Thymus (tissue), 11 donors: Measurements from ENCODE around the gene GAL. TPM values are rescaled to one million over a fixed set of nuclear protein-coding genes. Genes with fewer than 3 reads are reported as not detected.

Experiments used
- DNase-seq, 9 donors: peaks; one replicate each; pipeline ENCODE4 v3.0.0-alpha.2; 2013; ENCODE audit warnings: low spot score in 9 of 9, low read depth in 6 of 9, missing footprints in 1 of 9
- H3K27ac ChIP-seq, 2 donors: one replicate each; pipeline ENCODE4 v1.5.1; 2013; ENCODE audit warnings: control low read depth in 1 of 2, low read depth in 1 of 2, low read length in 1 of 2, mild to moderate bottlenecking in 1 of 2, moderate library complexity in 1 of 2
- H3K27me3 ChIP-seq, 2 donors: one replicate each; pipeline ENCODE4 v1.5.1; 2013; ENCODE audit warnings: low read length in 1 of 2; ENCODE audit not compliant: control insufficient read depth in 2 of 2, insufficient read depth in 1 of 2
- H3K36me3 ChIP-seq, 2 donors: one replicate each; pipeline ENCODE4 v1.5.1; 2013; ENCODE audit warnings: low read length in 1 of 2, mild to moderate bottlenecking in 1 of 2, moderate library complexity in 1 of 2; ENCODE audit not compliant: control insufficient read depth in 2 of 2, insufficient read depth in 2 of 2
- H3K4me1 ChIP-seq, 2 donors: one replicate each; pipeline ENCODE4 v1.5.1; 2013; ENCODE audit warnings: low read length in 2 of 2; ENCODE audit not compliant: control insufficient read depth in 2 of 2, insufficient read depth in 2 of 2
- H3K4me3 ChIP-seq, 2 donors: one replicate each; pipeline ENCODE4 v1.5.1; 2013; ENCODE audit warnings: low read length in 2 of 2, control low read depth in 1 of 2, mild to moderate bottlenecking in 1 of 2
- H3K9me3 ChIP-seq, 2 donors: one replicate each; pipeline ENCODE4 v1.5.1; 2013; ENCODE audit warnings: low read length in 1 of 2, mild to moderate bottlenecking in 1 of 2; ENCODE audit not compliant: control insufficient read depth in 2 of 2, insufficient read depth in 1 of 2
- WGBS: extraction: QIAGEN DNeasy Blood & Tissue Kit; methylation state at CpG from one replicate; pipeline ENCODE4 v1.1.7; 2013; 5-methylcytosine and 5-hydroxymethylcytosine counted together
- polyA plus RNA-seq: library from polyadenylated mRNA; stranded (reverse); fragments of 200-250 nt; gene quantifications from one replicate; pipeline ENCODE4 v1.2.3, GENCODE V29; 2013
- total RNA-seq: library from RNA; stranded (reverse); fragments of 120-200 nt; gene quantifications from one replicate; pipeline ENCODE4 v1.2.4, GENCODE V29; 2013
- donor health status: healthy.

The GAL gene
- total and polyA plus RNA-seq, 2 donors: 0.42 to 10.0 TPM

GRCh38 chr11:68673306-68673945 lies 10.9 kb upstream of the GAL start:
- peaks cover 0 to 12% of the 10 kb centered on the region in 2 donors for H3K27me3 ChIP-seq
- peaks cover 0 to 8% of the 10 kb centered on the region in 2 donors for H3K9me3 ChIP-seq
- H3K27ac ChIP-seq: no peak overlapping the region
- H3K4me3 ChIP-seq: no peak overlapping the region
- no peaks in the 10 kb centered on the region for H3K36me3 ChIP-seq
- WGBS: 96% methylated on average over 6 of the region's 6 CpGs
- H3K4me1 ChIP-seq: no peaks in the 10 kb centered on the region
- DNase-seq: no peak

DNA sequence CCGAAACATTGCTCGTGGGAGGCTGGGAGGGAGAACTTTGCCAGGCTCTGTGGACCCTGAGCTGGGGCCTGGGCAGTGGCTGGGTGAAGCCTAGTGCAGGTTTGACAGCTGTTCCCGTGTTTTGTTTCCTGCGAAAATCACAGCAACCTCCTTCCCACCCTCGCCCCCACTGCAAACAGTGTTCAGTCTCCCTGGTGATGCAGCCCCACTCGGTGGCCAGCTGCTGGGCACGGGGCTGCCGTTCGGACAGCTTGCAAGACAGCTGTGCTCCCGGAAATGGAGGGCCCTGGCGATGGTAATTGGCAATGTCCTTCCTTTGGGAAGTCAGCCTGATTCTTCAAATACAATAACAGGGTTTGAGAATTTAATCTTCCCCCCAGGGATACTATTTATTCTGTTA lies 10.4 kb upstream of the GAL start:
- DNase-seq: no peak
- H3K27me3 ChIP-seq: peaks cover 0 to 12% of the 10 kb centered on the region in 2 donors
- H3K9me3 ChIP-seq: peaks cover 0 to 8% of the 10 kb centered on the region in 2 donors
- no peaks in the 10 kb centered on the region for H3K36me3 ChIP-seq
- H3K27ac ChIP-seq: no peak overlapping the region
- H3K4me3 ChIP-seq: no peak overlapping the region
- no peaks in the 10 kb centered on the region for H3K4me1 ChIP-seq
- WGBS: 92% methylated on average over 11 of the region's 11 CpGs

DNA sequence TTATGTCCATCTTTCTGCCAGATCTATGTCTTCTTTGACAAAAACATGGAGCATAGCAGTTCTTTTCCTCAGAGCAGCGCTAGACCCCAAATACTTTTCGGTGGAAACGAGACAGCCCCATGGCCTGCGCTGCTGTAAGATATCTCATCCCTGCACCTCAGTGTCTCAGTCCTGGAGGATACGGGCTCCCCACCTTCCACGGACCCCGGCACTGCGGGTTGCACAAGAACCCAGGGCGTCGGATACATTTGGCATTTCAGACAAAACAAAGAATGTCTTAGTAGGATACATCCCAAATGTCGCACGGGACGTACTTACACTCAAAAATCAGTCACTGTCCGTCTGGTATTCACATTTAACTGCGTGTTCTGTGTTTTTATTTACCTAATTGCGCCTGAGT lies 9.9 kb upstream of the GAL start:
- WGBS: 96% methylated on average over 16 of the region's 16 CpGs
- Histone ChIP-seq H3K4me3 (no peak overlapping the region), H3K27me3 (peaks cover 0 to 14% of the 10 kb centered on the region in 2 donors), H3K9me3 (peaks cover 0 to 8% of the 10 kb centered on the region in 2 donors), H3K4me1 (no peaks in the 10 kb centered on the region), H3K27ac (no peak overlapping the region), H3K36me3 (no peaks in the 10 kb centered on the region)
- no peak for DNase-seq

DNA sequence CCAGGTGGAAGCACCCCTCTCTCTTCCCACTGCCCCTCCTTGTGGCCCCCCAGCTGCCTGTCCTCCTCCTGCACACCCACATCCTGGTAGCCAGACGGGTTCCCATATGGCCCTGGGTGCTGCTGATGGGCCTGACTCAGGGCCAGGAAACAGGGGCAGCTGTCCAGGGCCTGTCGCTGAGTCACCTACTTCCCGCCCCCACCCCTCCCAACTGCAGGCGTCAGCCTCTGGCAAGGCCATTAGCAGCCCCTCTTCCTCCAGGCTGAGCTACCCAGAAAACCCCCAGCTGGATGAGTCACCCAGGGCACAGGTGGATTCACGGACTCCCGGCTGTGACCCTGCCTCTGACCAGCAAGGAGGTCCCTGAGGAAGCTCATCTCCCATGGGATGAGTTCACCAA lies 6.9 kb upstream of the GAL start:
- Histone ChIP-seq H3K36me3 (no peaks in the 10 kb centered on the region), H3K9me3 (peaks cover 0 to 8% of the 10 kb centered on the region in 2 donors), H3K4me1 (no peaks in the 10 kb centered on the region), H3K27me3 (peaks cover 0 to 20% of the 10 kb centered on the region in 2 donors), H3K4me3 (no peak overlapping the region), H3K27ac (no peak overlapping the region)
- 60% methylated on average over 6 of the region's 6 CpGs for WGBS
- no peak for DNase-seq

GRCh38 chr11:68678031-68678441 lies 6.3 kb upstream of the GAL start:
- Histone ChIP-seq H3K27ac (no peak overlapping the region), H3K4me1 (no peaks in the 10 kb centered on the region), H3K36me3 (no peaks in the 10 kb centered on the region), H3K9me3 (peaks cover 0 to 8% of the 10 kb centered on the region in 2 donors), H3K4me3 (no peak overlapping the region), H3K27me3 (peaks cover 5 to 26% of the 10 kb centered on the region in 2 donors)
- 93% methylated on average over 15 of the region's 15 CpGs for WGBS
- DNase-seq: no peak

GRCh38 chr11:68680541-68681231 lies 3.7 kb upstream of the GAL start:
- no peak for DNase-seq
- Histone ChIP-seq H3K27me3 (peaks cover 30 to 49% of the 10 kb centered on the region in 2 donors), H3K9me3 (peaks cover 0 to 1% of the 10 kb centered on the region in 2 donors), H3K27ac (no peak overlapping the region), H3K4me1 (no peaks in the 10 kb centered on the region), H3K36me3 (no peaks in the 10 kb centered on the region), H3K4me3 (no peak overlapping the region)
- WGBS: 95% methylated on average over 17 of the region's 17 CpGs

GRCh38 chr11:68682531-68682961 lies 1.8 kb upstream of the GAL start:
- peaks cover 43 to 65% of the 10 kb centered on the region in 2 donors for H3K27me3 ChIP-seq
- WGBS: 80% methylated on average over 9 of the region's 9 CpGs
- no peaks in the 10 kb centered on the region for H3K36me3 ChIP-seq
- H3K4me1 ChIP-seq: no peaks in the 10 kb centered on the region
- no peak overlapping the region for H3K4me3 ChIP-seq
- H3K9me3 ChIP-seq: peaks cover 0 to 1% of the 10 kb centered on the region in 2 donors
- no peak overlapping the region for H3K27ac ChIP-seq
- no peak for DNase-seq

DNA sequence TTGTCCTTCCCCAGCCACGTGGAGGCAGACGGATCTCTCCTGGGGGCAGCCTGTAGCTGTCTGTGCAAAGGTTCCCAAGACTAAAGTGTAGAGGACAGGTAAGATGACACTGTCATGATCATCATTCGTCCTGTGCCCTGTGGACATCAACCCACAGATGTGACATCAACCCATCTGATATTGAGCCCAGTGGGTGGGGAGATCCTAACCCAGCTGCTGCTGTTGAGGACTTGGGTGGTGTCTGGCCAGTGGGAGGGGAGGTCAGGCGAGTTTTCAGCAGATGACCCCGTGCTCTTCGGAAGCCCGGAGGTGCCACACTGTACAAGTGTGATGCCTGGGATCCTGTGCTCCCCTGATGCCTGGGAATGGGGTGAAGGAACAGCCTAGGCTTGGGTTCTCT lies 1.2 kb upstream of the GAL start:
- 85% methylated on average over 7 of the region's 7 CpGs for WGBS
- Histone ChIP-seq H3K4me3 (no peak overlapping the region), H3K27me3 (peaks cover 45 to 71% of the 10 kb centered on the region in 2 donors), H3K9me3 (peaks cover 0 to 1% of the 10 kb centered on the region in 2 donors), H3K36me3 (no peaks in the 10 kb centered on the region), H3K4me1 (no peaks in the 10 kb centered on the region), H3K27ac (no peak overlapping the region)
- DNase-seq: no peak

DNA sequence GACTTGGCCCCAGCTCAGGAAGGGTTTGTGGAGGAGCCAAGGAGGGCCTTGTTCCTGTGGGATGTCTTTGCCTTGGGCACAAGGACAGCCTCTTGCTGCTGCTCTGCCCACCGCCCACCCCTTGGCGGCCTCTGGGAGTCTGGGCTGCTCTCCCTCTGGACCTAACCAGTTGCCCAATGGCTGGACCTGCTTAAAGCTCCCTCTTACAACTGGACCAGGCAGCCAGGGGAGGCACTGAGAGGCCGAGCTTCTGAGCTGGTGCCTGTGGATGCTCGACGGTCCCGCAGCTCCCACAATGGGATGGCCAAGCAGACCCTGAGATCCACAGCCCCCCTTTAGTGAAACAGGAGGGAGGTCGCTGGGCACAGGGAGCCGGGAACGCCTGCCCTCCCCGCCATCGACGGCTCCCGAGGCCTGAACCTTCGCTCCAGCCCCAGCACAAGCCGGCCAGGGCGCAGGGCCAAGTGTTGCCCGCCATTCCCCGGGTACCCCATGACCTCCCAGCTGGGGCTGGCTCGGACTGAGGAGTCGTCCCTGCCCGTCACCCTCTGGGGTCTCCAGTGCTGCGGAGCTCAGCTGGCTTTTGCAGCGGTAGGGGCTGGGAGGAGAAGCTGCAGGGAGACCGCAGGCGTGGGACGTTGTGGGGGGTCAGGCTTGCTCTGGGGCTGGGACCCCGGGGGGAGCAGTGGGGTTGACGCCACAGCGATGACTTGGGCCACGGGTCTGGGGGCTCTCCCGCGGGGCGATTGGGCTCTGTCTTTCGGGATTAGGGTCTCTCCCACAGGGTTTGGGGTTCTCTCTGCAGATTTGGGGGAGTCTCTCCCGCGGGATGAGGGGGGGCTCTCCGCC lies 584 bp upstream of the GAL start:
- Histone ChIP-seq H3K9me3 (peaks cover 0 to 1% of the 10 kb centered on the region in 2 donors), H3K27me3 (peaks cover 45 to 74% of the 10 kb centered on the region in 2 donors), H3K27ac (no peak overlapping the region), H3K36me3 (no peaks in the 10 kb centered on the region), H3K4me3 (no peak overlapping the region), H3K4me1 (no peaks in the 10 kb centered on the region)
- WGBS: 59% methylated on average over 37 of the region's 37 CpGs
- no peak for DNase-seq
